ENCODE measurements around the gene NHEJ1.
"Not testable (repeated sequence)": the region's sequence is repeated elsewhere in the genome, so short reads cannot be mapped to it uniquely, and the experiment has no call there.

NHEJ1 gene

GRCh38 chr2:219205981-219206327 lies 45.3 kb upstream of the NHEJ1 start:
- peak overlapping the region; percentile 77 for H3K27ac ChIP-seq
- TF ChIP-seq CTCF (conservative IDR thresholded peaks at IDR 0.05) = no peak
- TF ChIP-seq ZFX (IDR thresholded peaks at IDR 0.05) = no peak

GRCh38 chr2:219205165-219205538 lies 44.5 kb upstream of the NHEJ1 start:
- no peak for TF ChIP-seq ZFX (IDR thresholded peaks at IDR 0.05)
- TF ChIP-seq CTCF (conservative IDR thresholded peaks at IDR 0.05) = no peak

GRCh38 chr2:219204425-219205164 lies 44.0 kb upstream of the NHEJ1 start:
- H3K27ac ChIP-seq = no peak overlapping the region
- no peak for TF ChIP-seq ZFX (IDR thresholded peaks at IDR 0.05)
- no peak for TF ChIP-seq CTCF (conservative IDR thresholded peaks at IDR 0.05)

More at GRCh38 chr2:219205165-219205538, 44.5 kb upstream of the NHEJ1 start:
- no peak overlapping the region for H3K27ac ChIP-seq

- H3K27ac ChIP-seq = not testable (repeated sequence)
Measured at GRCh38 chr2:219201331-219201730, 40.7 kb upstream of the NHEJ1 start.

- H3K27ac ChIP-seq = not testable (repeated sequence)
Measured at GRCh38 chr2:219200502-219201326, 40.1 kb upstream of the NHEJ1 start.

GRCh38 chr2:219199470-219200211 lies 39.0 kb upstream of the NHEJ1 start:
- no peak overlapping the region for H3K27ac ChIP-seq

GRCh38 chr2:219198974-219199373 lies 38.4 kb upstream of the NHEJ1 start:
- TF ChIP-seq CTCF (conservative IDR thresholded peaks at IDR 0.05) = no peak
- no peak for TF ChIP-seq ZFX (IDR thresholded peaks at IDR 0.05)
- H3K27ac ChIP-seq = no peak overlapping the region

More at GRCh38 chr2:219199470-219200211, 39.0 kb upstream of the NHEJ1 start:
- no peak for TF ChIP-seq ZFX (IDR thresholded peaks at IDR 0.05)
- no peak for TF ChIP-seq CTCF (conservative IDR thresholded peaks at IDR 0.05)

GRCh38 chr2:219197388-219197787 lies 36.8 kb upstream of the NHEJ1 start:
- TF ChIP-seq ZFX (IDR thresholded peaks at IDR 0.05) (no peak), CTCF (conservative IDR thresholded peaks at IDR 0.05) (no peak)
- H3K27ac ChIP-seq = no peak overlapping the region

All from C4-2B (cell line).